Bone marrow (tissue), 2 donors: ENCODE measurements around the gene SLC24A4.

Experiments used
- DNase-seq, 2 donors: peaks; one replicate each; lab custom pipeline; 2025; lab: John Stamatoyannopoulos, UW

SLC24A4 gene

GRCh38 chr14:92316937-92317336, 6.0 kb upstream of the SLC24A4 start:
- DNase-seq = no peak

GRCh38 chr14:92317511-92317910, 5.5 kb upstream of the SLC24A4 start:
- no peak for DNase-seq

GRCh38 chr14:92321701-92322100, 1.3 kb upstream of the SLC24A4 start:
- no peak for DNase-seq

GRCh38 chr14:92322516-92322915, 449 bp upstream of the SLC24A4 start:
- DNase-seq = no peak

- DNase-seq = no peak
Observed at GRCh38 chr14:92323916-92324818, 1.2 kb downstream of the SLC24A4 start.

GRCh38 chr14:92325835-92326234, 2.9 kb downstream of the SLC24A4 start:
- no peak for DNase-seq

GRCh38 chr14:92328664-92329255, 5.8 kb downstream of the SLC24A4 start:
- DNase-seq = no peak

GRCh38 chr14:92334050-92334449, 11.1 kb downstream of the SLC24A4 start:
- no peak for DNase-seq

- DNase-seq = no peak
Observed at GRCh38 chr14:92336363-92336762, 13.4 kb downstream of the SLC24A4 start.

GRCh38 chr14:92339426-92339825, 16.5 kb downstream of the SLC24A4 start:
- DNase-seq = no peak

GRCh38 chr14:92340071-92340470, 17.1 kb downstream of the SLC24A4 start:
- DNase-seq = no peak

- no peak for DNase-seq
Observed at GRCh38 chr14:92340931-92341330, 18.0 kb downstream of the SLC24A4 start.

GRCh38 chr14:92341791-92342190, 18.8 kb downstream of the SLC24A4 start:
- DNase-seq = no peak

- no peak for DNase-seq
Observed at GRCh38 chr14:92348154-92348553, 25.2 kb downstream of the SLC24A4 start.

- DNase-seq = no peak
Observed at GRCh38 chr14:92351750-92352149, 28.8 kb downstream of the SLC24A4 start.

- DNase-seq = no peak
Observed at GRCh38 chr14:92352158-92352985, 29.4 kb downstream of the SLC24A4 start.

- no peak for DNase-seq
Observed at GRCh38 chr14:92353447-92353846, 30.5 kb downstream of the SLC24A4 start.

GRCh38 chr14:92356677-92357076, 33.7 kb downstream of the SLC24A4 start:
- no peak for DNase-seq

GRCh38 chr14:92360651-92361370, 37.8 kb downstream of the SLC24A4 start:
- no peak for DNase-seq

GRCh38 chr14:92362781-92363235, 39.8 kb downstream of the SLC24A4 start:
- no peak for DNase-seq

GRCh38 chr14:92366237-92366636, 43.3 kb downstream of the SLC24A4 start:
- no peak for DNase-seq

GRCh38 chr14:92368001-92368400, 45.0 kb downstream of the SLC24A4 start:
- no peak for DNase-seq
